HEK293 (cell line): ENCODE data around the gene GRIK2.

Source experiments
- TCF7L2 ChIP-seq: IDR thresholded peaks from 2 replicates; pipeline ENCODE4 v1.6.1; 2011; ENCODE audit warnings: low read depth, mild to moderate bottlenecking, inconsistent platforms, low read length, moderate library complexity, borderline replicate concordance
- TF ChIP-seq, protein P1 (sequence below): fragments of 450-650 bp; formaldehyde crosslinking; IDR thresholded peaks from 2 replicates; pipeline ENCODE4 v1.5.1; 2016; ENCODE audit warnings: missing biosample characterization, missing genetic modification characterization

DNA sequence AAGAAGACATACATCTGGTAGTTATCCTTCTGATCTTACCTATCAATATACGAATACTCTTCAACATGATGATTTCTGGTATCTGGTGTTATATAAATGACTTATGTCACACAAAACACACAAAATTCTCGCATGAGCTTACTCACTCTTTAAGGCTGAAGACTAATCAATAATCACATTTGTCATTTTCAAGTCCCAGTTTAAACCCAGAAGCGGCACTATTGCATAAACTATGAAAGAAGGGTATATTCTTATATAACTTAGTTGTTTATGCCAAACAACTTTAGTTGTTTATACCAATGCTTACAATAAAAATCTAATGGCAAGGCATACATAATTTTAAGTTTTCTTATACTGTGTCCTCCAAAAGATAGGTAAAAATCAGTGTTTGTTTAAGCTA lies 293.1 kb downstream of the GRIK2 start:
- TF ChIP-seq, protein P1, sequence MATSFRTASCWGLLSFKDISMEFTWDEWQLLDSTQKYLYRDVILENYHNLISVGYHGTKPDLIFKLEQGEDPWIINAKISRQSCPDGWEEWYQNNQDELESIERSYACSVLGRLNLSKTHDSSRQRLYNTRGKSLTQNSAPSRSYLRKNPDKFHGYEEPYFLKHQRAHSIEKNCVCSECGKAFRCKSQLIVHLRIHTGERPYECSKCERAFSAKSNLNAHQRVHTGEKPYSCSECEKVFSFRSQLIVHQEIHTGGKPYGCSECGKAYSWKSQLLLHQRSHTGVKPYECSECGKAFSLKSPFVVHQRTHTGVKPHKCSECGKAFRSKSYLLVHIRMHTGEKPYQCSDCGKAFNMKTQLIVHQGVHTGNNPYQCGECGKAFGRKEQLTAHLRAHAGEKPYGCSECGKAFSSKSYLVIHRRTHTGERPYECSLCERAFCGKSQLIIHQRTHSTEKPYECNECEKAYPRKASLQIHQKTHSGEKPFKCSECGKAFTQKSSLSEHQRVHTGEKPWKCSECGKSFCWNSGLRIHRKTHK: no peak
- no peak for TF ChIP-seq TCF7L2
